SJCRH30 (cell line): Measurements from ENCODE around the gene NMNAT3. TPM values are rescaled to one million over a fixed set of nuclear protein-coding genes. Genes with fewer than 3 reads are reported as not detected.

Experiments used
- total RNA-seq: library from RNA; depleted of rRNA; stranded (reverse); fragments of >200 nt; shearing (Covaris generic); gene quantifications from 2 replicates; pipeline ENCODE4 v1.2.3, GENCODE V29; 2014; rRNA removed

NMNAT3 gene
- total RNA-seq, 1 experiment from 2014 or later = 0.28 TPM

Other genes starting within 250 kb of the NMNAT3 start
- gene RBP2, start 201.5 kb downstream of the NMNAT3 start, total RNA-seq = not detected in 2 replicates
- 839 and 902 TPM in 2 replicates for gene RBP1, start 138.2 kb downstream of the NMNAT3 start, total RNA-seq